K562 (cell line): ENCODE data around the gene GALNT12. TPM values are rescaled to one million over a fixed set of nuclear protein-coding genes. Genes with fewer than 3 reads are reported as not detected.

Source experiments
- CREB1 ChIP-seq, 2 experiments: sonication (generic) in 1 of 2; formaldehyde crosslinking in 1 of 2; IDR thresholded peaks; 2 replicates each; pipeline versions ENCODE4 v1.6.1 to v1.8.0; 2012 to 2022; ENCODE audit warnings: inconsistent platforms in 1 of 2, mild to moderate bottlenecking in 1 of 2, missing genetic modification reagents in 1 of 2, moderate library complexity in 1 of 2
- DIDO1 ChIP-seq: fragments of 450-650 bp; IDR thresholded peaks from 2 replicates; pipeline ENCODE4 v1.6.1; 2016; ENCODE audit warnings: low read depth, missing biosample characterization, missing genetic modification characterization
- ELF1 ChIP-seq: fragments of 200-800 bp; sonication (Bioruptor generic); IDR thresholded peaks from 2 replicates; pipeline ENCODE4 v1.6.1; 2016; ENCODE audit warnings: missing genetic modification characterization, missing compliant biosample characterization
- ELF4 ChIP-seq: fragments of 450-650 bp; formaldehyde crosslinking; IDR thresholded peaks from 2 replicates; pipeline ENCODE4 v1.4.0; 2022; ENCODE audit warnings: missing genetic modification characterization
- IRF9 ChIP-seq: fragments of 450-650 bp; IDR thresholded peaks from 2 replicates; pipeline ENCODE4 v1.6.1; 2016; ENCODE audit warnings: missing biosample characterization, missing genetic modification characterization
- KLF10 ChIP-seq: fragments of 250-450 bp; sonication (Bioruptor Pico); IDR thresholded peaks from 2 replicates; pipeline ENCODE4 v1.6.1; 2021; ENCODE audit warnings: matching md5 sums
- NR3C1 ChIP-seq: sonication (generic); formaldehyde crosslinking; IDR thresholded peaks from 2 replicates; pipeline ENCODE4 v1.8.1; 2022; ENCODE audit warnings: missing genetic modification reagents
- PHB2 ChIP-seq: fragments of 450-650 bp; IDR thresholded peaks from 2 replicates; pipeline ENCODE4 v1.6.1; 2017; ENCODE audit warnings: low read depth
- PREB ChIP-seq: sonication (generic); formaldehyde crosslinking; IDR thresholded peaks from 2 replicates; pipeline ENCODE4 v1.8.1; 2023; ENCODE audit warnings: mild to moderate bottlenecking, missing genetic modification reagents
- RBM25 ChIP-seq: fragments of 200-400 bp; formaldehyde crosslinking; IDR thresholded peaks from 2 replicates; pipeline ENCODE4 v1.6.1; 2018; ENCODE audit warnings: low read length, low read depth, moderate library complexity; ENCODE audit not compliant: severe bottlenecking
- SMARCA5 ChIP-seq: fragments of 450-650 bp; IDR thresholded peaks from 2 replicates; pipeline ENCODE4 v1.6.1; 2016
- TSHZ1 ChIP-seq: fragments of 250-450 bp; sonication (Bioruptor Pico); IDR thresholded peaks from 2 replicates; pipeline ENCODE4 v1.4.0; 2020; ENCODE audit warnings: mild to moderate bottlenecking, moderate library complexity
- ZMIZ1 ChIP-seq, 2 experiments: fragments of 150-350 bp in 1 of 2; IDR thresholded peaks; 2 replicates each; pipeline ENCODE4 v1.6.1; 2012 to 2016; ENCODE audit warnings: low read depth in 2 of 2, low read length in 2 of 2, mild to moderate bottlenecking in 1 of 2, moderate library complexity in 1 of 2
- polyA plus RNA-seq, 8 experiments: library from polyadenylated mRNA; depleted of rRNA in 4 of 8; stranded (reverse) in 5 of 8; unstranded in 3 of 8; fragments of >200 nt; fragmentation: Nextera tagmentation in 2 of 8; fragmentation: Illumina TruSeq in 1 of 8; extraction: Ambion mirVana in 2 of 8; extraction: Trizol in 1 of 8; gene quantifications; 2 replicates each; pipeline versions ENCODE4 v1.2.1 to v1.2.3, GENCODE V29; 2011 to 2014; ENCODE audit warnings: inconsistent platforms in 1 of 8, missing spikeins in 1 of 8
- total RNA-seq, 7 experiments: library from RNA; depleted of rRNA in 6 of 7; stranded (reverse); fragments of >200 nt in 6 of 7; fragmentation: Illumina TruSeq in 2 of 7; extraction: Trizol in 2 of 7; gene quantifications; 2 replicates each; pipeline versions ENCODE4 v1.2.1 to v1.2.3, GENCODE V29; 2011 to 2021; ENCODE audit warnings: low replicate concordance in 1 of 7

Gene GALNT12
- total and polyA plus RNA-seq, 9 of the 15 experiments (the other 6 are each of a cell fraction or from before 2014, with no cell fraction given), result 29.7 to 82.9 (median 44.2) TPM

- TF ChIP-seq PHB2 (no peak), SMARCA5 (no peak), KLF10 (no peak), IRF9 (tag) (peak; percentile 30), DIDO1 (no peak), TSHZ1 (CRISPR knock-in tag) (peak; percentile 34; the same call in 1 of the 2 replicates), CREB1 (IDR thresholded peaks at IDR 0.05) (no peak), CREB1 (CRISPR knock-in tag; IDR thresholded peaks at IDR 0.05) (peak; percentile 28; the same call in 1 of the 2 replicates), ELF1 (peak; percentile 79), ZMIZ1 (IDR thresholded peaks at IDR 0.05; ENCODE audit: low read depth in 2 of 2, low read length in 2 of 2) (no peak), PREB (CRISPR knock-in tag) (no peak), ELF4 (CRISPR knock-in tag) (peak; percentile 72), NR3C1 (CRISPR knock-in tag) (no peak), RBM25 (peak; percentile 69)
Measured at GRCh38 chr9:98833090-98833956, 25.9 kb downstream of the GALNT12 start (continued).
